HL-60 (cell line): ENCODE data around the gene CCDC187.

Experiments
- DNase-seq, 2 experiments: peaks; one replicate each; pipeline ENCODE4 v3.0.0-alpha.2; 2010 to 2020; ENCODE audit warnings: low read depth in 1 of 2, low spot score in 1 of 2
- H3K27ac ChIP-seq: fragments of 250-450 bp; sonication (Bioruptor Pico); replicated peaks from 2 replicates; pipeline ENCODE4 v1.5.1; 2020; ENCODE audit warnings: mild to moderate bottlenecking, moderate library complexity
- H3K27me3 ChIP-seq: fragments of 250-450 bp; sonication (Bioruptor Pico); 2 replicates; pipeline ENCODE4 v1.5.1; 2021; ENCODE audit warnings: mild to moderate bottlenecking, moderate library complexity; ENCODE audit not compliant: insufficient read depth, poor library complexity, severe bottlenecking
- H3K4me3 ChIP-seq: replicated peaks from 2 replicates; pipeline ENCODE4 v1.5.1; 2011; ENCODE audit warnings: mild to moderate bottlenecking, control low read depth, low read length; ENCODE audit not compliant: insufficient read depth
- CTCF ChIP-seq: IDR thresholded peaks from one replicate; pipeline ENCODE4 v1.5.1; 2011; ENCODE audit warnings: low read length, control low read depth, inconsistent platforms; ENCODE audit not compliant: insufficient read depth
- GABPA ChIP-seq: IDR thresholded peaks from 2 replicates; pipeline ENCODE4 v1.6.1; 2012; ENCODE audit warnings: low read depth
- POLR2AphosphoS5 ChIP-seq: IDR thresholded peaks from 2 replicates; pipeline ENCODE4 v1.6.1; 2012; ENCODE audit warnings: low read depth
- REST ChIP-seq: IDR thresholded peaks from 2 replicates; pipeline ENCODE4 v1.6.1; 2012; ENCODE audit warnings: low read depth; ENCODE audit not compliant: insufficient replicate concordance
- SPI1 ChIP-seq: IDR thresholded peaks from 2 replicates; pipeline ENCODE4 v1.6.1; 2012; ENCODE audit warnings: low read depth, mild to moderate bottlenecking, borderline replicate concordance

The CCDC187 gene

DNA sequence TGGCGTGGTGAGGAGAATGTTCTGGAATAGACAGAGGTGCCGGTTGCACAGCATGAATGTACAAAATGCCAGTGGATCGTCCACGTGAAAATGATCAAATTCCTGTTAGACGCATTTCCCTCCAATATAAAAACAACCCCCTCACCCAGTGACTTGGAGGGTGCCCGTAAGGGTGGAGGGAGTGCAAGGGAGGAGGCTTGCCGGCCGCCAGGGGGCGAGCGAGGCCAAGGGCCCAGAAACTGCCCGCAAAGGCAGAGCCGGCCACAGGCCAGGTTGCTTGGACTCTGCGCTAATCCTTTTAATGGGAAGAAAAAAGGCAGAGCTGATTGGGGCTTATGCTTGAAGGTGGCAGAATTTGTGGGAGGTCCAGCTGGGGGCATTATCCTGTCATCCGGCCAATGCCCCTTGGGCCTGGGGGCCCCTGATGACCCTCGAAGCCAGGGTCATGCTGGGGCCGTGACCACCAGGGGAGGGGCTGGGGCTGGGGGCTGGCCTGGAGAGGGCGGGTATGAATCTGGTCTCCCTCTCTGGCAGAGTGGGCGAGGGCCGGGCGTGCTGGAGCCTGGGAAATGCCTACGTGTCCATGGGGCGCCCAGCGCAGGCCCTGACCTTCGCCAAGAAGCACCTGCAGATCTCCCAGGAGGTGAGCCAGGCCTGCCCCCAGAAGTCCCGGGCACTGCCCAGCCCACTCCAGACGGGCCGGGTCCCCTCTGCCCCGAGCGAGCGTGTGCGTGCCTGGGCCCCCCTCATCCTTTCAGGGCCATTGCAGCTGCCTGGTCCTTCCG is 35.5 kb upstream of the CCDC187 start:
- DNase-seq: peak in 1 of 2 experiments; percentile 76
- no peak overlapping the region for H3K27ac ChIP-seq
- TF ChIP-seq GABPA (no peak), SPI1 (no peak), REST (no peak), POLR2AphosphoS5 (no peak), CTCF (peak; percentile 84)
- H3K27me3 ChIP-seq: no peaks in the 10 kb centered on the region
- H3K4me3 ChIP-seq: no peak overlapping the region

DNA sequence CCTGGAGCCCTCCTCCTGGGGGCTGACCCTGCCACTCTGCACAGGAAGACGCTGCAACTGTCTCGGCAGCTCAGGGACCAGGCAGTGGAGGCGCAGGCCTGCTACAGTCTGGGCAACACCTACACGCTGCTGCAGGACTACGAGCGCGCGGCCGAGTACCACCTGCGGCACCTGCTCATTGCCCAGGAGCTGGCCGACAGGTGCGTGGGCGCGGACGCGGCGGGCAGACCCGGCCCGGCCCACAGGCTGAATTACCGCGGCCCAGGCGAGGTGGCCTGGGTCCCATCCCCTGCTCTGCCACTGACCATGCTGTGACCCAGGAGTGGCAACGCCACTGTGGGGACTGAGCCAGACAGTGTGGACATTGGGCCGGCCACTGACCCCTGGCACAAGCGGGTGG is 34.6 kb upstream of the CCDC187 start:
- TF ChIP-seq POLR2AphosphoS5: no peak
- TF ChIP-seq CTCF: no peak
- no peak for TF ChIP-seq REST
- TF ChIP-seq SPI1: no peak
- no peak for TF ChIP-seq GABPA
- Histone ChIP-seq H3K4me3 (no peak overlapping the region), H3K27me3 (no peaks in the 10 kb centered on the region), H3K27ac (no peak overlapping the region)
- DNase-seq: no peak

GRCh38 chr9:136337416-136338395 is 33.8 kb upstream of the CCDC187 start:
- Histone ChIP-seq H3K4me3 (no peak overlapping the region), H3K27me3 (no peaks in the 10 kb centered on the region), H3K27ac (no peak overlapping the region)
- no peak for DNase-seq
- TF ChIP-seq POLR2AphosphoS5: no peak
- no peak for TF ChIP-seq GABPA

DNA sequence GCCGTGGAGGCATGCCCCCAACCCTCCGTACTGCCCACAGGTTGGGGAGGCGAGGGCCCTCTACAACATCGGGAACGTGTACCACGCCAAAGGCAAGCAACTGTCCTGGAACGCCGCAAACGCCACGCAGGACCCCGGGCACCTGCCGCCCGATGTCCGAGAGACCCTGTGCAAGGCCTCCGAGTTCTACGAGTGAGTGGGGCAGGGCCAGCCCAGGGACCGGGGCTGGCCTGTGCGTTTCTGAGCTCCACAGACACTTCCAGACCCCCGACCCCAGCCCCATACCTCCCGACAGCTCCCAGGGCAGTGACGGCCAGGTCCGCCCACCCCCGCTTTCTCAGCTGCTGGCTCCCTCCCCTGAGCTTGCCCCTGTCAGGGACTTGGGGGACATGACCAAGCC is 33.0 kb upstream of the CCDC187 start:
- Histone ChIP-seq H3K27me3 (no peaks in the 10 kb centered on the region), H3K27ac (no peak overlapping the region), H3K4me3 (no peak overlapping the region)
- TF ChIP-seq GABPA (no peak), CTCF (no peak)
- no peak for DNase-seq
